HepG2 (cell line): ENCODE data around the gene UNC13D.

Experiments used
- CHD2 ChIP-seq: IDR thresholded peaks from 2 replicates; pipeline ENCODE4 v1.6.1; 2011; ENCODE audit warnings: low read depth, low read length, improper control_type of control experiment
- ETV6 ChIP-seq: sonication (generic); formaldehyde crosslinking; conservative IDR thresholded peaks from 2 replicates; pipeline ENCODE4 v1.4.0; 2020; ENCODE audit warnings: missing genetic modification reagents
- IRF1 ChIP-seq: sonication (generic); formaldehyde crosslinking; IDR thresholded peaks from 2 replicates; pipeline ENCODE4 v1.4.0; 2020; ENCODE audit warnings: low read depth, mild to moderate bottlenecking, missing genetic modification reagents
- ZNF512 ChIP-seq: sonication (generic); formaldehyde crosslinking; IDR thresholded peaks from 2 replicates; pipeline ENCODE4 v1.4.0; 2020; ENCODE audit warnings: mild to moderate bottlenecking, missing genetic modification reagents
- ZNF776 ChIP-seq: sonication (generic); formaldehyde crosslinking; IDR thresholded peaks from 2 replicates; pipeline ENCODE4 v1.4.0; 2020; ENCODE audit warnings: mild to moderate bottlenecking, missing genetic modification reagents

- no peak for TF ChIP-seq ZNF776 (CRISPR knock-in tag)
- no peak for TF ChIP-seq IRF1 (CRISPR knock-in tag)
- TF ChIP-seq CHD2, result no peak
- no peak for TF ChIP-seq ZNF512 (CRISPR knock-in tag)
- TF ChIP-seq ETV6, result no peak
These were observed 20.8 kb downstream of the UNC13D start for GRCh38 chr17:75823257-75824041.
